22Rv1 (cell line): ENCODE results near the gene TNFSF18.

Experiments
- ZFX ChIP-seq: fragments of 450-650 bp; IDR thresholded peaks from 2 replicates; pipeline ENCODE4 v1.6.1; 2017; ENCODE audit warnings: antibody characterized with exemption, borderline replicate concordance
- TF ChIP-seq, protein P1 (sequence below): fragments of 450-650 bp; IDR thresholded peaks from 2 replicates; pipeline ENCODE4 v1.5.1; 2017; ENCODE audit warnings: mild to moderate bottlenecking

DNA sequence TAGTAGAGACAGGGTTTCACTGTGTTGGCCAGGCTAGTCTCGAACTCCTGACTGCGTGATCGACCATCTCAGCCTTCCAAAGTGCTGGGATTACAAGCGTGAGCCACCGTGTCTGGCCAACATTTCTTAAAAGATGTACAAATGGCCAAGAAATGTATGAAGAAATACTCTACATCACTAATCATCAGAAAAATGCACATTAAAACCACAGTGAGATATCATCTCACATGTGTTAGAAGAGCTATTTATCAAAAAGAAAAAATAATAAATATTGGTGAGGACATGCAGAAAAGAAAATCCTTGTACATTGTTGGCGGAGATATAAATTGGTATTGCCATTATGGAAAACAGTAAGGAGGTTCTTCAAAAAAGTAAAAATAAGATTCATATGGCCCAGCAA lies 33.6 kb upstream of the TNFSF18 start:
- TF ChIP-seq, protein P1, sequence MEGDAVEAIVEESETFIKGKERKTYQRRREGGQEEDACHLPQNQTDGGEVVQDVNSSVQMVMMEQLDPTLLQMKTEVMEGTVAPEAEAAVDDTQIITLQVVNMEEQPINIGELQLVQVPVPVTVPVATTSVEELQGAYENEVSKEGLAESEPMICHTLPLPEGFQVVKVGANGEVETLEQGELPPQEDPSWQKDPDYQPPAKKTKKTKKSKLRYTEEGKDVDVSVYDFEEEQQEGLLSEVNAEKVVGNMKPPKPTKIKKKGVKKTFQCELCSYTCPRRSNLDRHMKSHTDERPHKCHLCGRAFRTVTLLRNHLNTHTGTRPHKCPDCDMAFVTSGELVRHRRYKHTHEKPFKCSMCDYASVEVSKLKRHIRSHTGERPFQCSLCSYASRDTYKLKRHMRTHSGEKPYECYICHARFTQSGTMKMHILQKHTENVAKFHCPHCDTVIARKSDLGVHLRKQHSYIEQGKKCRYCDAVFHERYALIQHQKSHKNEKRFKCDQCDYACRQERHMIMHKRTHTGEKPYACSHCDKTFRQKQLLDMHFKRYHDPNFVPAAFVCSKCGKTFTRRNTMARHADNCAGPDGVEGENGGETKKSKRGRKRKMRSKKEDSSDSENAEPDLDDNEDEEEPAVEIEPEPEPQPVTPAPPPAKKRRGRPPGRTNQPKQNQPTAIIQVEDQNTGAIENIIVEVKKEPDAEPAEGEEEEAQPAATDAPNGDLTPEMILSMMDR = no peak
- no peak for TF ChIP-seq ZFX
